DND-41 (cell line): ENCODE results near the gene RBP5.

Experiments
- EZH2 ChIP-seq: IDR thresholded peaks from 3 replicates; pipeline ENCODE4 v1.6.1; 2012; ENCODE audit warnings: borderline replicate concordance, low read depth, mild to moderate bottlenecking, moderate library complexity, low read length, inconsistent platforms; ENCODE audit not compliant: severe bottlenecking
- TF ChIP-seq, protein P1 (sequence below): IDR thresholded peaks from 2 replicates; pipeline ENCODE4 v1.5.1; 2012; ENCODE audit warnings: borderline replicate concordance, low read length, moderate library complexity, mild to moderate bottlenecking; ENCODE audit not compliant: poor library complexity, severe bottlenecking; ENCODE audit errors: extremely low read depth

DNA sequence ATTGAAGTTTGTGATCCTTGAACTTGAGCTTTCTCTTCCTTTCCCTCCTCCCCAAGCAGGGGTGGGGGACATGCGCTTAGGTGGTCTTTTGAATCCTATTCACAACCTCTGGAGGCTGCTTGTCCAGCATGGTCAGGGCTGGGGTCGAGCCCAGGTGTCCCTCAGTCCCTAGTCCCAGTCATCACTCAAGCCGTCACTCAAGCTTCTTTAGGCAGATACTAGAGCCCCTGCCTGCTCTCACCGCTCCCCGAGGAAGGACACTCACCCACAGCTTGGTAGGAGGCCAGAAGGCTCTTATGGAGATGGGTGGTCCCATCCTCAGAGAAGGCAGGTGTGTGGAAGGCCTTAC is 19.1 kb downstream of the RBP5 start:
- TF ChIP-seq, protein P1, sequence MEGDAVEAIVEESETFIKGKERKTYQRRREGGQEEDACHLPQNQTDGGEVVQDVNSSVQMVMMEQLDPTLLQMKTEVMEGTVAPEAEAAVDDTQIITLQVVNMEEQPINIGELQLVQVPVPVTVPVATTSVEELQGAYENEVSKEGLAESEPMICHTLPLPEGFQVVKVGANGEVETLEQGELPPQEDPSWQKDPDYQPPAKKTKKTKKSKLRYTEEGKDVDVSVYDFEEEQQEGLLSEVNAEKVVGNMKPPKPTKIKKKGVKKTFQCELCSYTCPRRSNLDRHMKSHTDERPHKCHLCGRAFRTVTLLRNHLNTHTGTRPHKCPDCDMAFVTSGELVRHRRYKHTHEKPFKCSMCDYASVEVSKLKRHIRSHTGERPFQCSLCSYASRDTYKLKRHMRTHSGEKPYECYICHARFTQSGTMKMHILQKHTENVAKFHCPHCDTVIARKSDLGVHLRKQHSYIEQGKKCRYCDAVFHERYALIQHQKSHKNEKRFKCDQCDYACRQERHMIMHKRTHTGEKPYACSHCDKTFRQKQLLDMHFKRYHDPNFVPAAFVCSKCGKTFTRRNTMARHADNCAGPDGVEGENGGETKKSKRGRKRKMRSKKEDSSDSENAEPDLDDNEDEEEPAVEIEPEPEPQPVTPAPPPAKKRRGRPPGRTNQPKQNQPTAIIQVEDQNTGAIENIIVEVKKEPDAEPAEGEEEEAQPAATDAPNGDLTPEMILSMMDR: no peak
- no peak for TF ChIP-seq EZH2
